GM18951 (cell line): ENCODE data around the gene RTL10.

Source experiments
- POLR2A ChIP-seq: IDR thresholded peaks from 4 replicates; pipeline ENCODE4 v1.6.1; 2011; ENCODE audit warnings: mild to moderate bottlenecking; ENCODE audit not compliant: insufficient read length, insufficient read depth; ENCODE audit errors: extremely low read depth
- in situ Hi-C: fragments of 300-500 bp; cut with MboI; formaldehyde crosslinking; loops from one replicate; pipeline ENCODE4 v1.12.0; 2022; ENCODE audit warnings: low sequenced_read_pairs, mixed read lengths, inconsistent platforms; ENCODE audit not compliant: unreplicated experiment

Gene RTL10

DNA sequence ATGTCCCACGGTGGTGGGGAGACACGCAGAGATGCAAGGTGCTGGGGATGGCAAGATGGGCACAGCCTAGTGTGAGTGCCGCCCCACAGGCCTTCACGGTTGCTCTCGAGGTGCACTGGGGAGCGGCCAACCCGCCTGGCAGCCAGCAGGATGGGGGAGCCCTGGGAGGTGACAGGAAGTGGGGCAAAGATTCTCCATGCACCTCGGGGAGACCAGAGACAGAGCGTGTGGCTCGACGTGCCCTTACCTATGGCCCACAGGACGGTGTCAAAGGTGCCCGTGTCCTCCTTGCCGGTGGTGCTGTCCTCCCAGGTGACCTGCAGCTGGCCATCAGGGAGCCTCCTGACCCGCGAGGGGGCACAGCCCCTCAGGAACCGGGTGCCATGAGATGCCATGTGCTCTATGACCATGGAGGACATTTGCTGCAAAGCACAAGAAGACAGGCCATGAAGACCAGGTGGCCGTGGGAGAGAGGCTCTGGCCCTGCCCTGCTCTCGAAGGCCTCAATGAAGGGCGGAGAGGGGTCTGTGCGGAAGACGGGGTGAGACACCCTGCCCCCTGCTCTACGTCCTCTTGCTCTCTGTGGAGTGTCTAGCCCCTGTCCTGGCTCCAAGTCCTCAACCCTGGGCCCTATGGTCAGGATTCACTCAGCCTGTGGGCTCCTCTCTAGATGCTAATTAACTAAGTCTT lies 40.6 kb upstream of the RTL10 start:
- in situ Hi-C loops, result no loop called here
- no peak for TF ChIP-seq POLR2A

DNA sequence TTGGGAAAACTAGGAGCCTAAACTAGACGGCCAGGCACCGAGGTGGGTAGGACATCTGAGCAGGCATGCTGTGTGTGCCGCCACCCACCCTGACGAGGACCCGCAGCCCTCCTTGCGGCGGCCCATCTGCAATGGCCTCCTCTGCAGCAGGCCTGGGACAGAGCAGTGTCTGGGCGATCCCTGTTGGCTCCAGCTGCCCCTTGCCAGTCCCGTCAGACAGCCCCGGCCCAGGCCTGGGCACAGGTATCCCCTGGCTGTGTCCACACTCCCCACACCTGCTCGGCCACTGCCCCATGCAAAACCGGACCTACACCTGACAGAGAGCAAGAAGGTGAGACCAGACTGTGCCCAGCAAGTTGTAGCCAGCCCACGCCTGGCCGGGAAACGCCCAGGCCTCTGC lies 38.7 kb upstream of the RTL10 start:
- in situ Hi-C loops, result no loop called here
- no peak for TF ChIP-seq POLR2A

DNA sequence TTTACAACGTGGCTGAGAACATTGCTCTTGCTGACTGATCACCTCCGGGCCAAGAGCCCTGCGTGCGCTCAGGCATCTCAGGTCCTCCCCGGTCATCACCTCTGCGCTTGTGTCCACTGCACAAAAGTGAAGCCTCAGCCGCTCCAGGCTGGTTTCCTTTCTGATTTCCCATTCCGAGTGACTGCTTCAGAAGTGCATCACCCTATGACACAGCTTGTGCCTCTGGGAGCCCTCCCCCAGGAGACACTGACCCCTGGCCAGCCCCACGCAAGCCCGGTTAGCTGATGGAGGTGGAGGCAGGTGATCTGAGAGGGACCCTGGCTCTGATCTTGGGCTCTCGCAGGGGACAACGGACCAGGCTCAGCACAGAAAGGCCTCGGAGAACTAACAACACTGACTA lies 38.3 kb upstream of the RTL10 start:
- no peak for TF ChIP-seq POLR2A
- in situ Hi-C loops, result no loop called here

DNA sequence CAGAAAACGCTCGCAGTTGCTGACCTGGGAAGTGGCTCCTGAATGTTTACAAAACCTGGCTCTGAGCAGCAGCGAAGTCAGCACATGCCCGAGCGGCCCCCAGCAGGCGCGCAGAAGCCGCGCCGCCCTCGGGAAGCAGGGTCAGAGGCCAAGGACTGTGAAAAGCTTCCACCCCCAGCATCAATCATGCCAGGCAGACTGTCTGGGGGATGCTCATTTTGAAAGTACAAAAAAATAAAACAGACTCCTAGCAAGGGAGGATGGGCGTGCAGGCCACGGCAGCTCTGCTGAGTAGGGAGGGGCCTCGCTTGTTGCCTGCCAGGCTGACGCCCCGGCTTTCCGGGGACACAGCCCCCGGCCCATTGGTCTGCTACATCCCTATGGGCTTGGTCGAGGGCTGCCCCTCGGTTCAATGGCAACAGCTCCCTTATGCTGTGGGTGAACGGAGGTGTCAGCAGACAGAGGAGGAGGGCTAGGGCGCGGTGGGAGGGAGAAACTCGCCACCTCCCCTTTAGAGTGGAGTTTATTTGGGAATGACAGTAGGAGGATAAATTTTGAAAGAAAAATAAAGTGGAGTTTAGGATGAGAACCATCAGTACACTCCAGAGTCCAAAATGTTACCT lies 37.7 kb upstream of the RTL10 start:
- no peak for TF ChIP-seq POLR2A
- in situ Hi-C loops, result no loop called here

DNA sequence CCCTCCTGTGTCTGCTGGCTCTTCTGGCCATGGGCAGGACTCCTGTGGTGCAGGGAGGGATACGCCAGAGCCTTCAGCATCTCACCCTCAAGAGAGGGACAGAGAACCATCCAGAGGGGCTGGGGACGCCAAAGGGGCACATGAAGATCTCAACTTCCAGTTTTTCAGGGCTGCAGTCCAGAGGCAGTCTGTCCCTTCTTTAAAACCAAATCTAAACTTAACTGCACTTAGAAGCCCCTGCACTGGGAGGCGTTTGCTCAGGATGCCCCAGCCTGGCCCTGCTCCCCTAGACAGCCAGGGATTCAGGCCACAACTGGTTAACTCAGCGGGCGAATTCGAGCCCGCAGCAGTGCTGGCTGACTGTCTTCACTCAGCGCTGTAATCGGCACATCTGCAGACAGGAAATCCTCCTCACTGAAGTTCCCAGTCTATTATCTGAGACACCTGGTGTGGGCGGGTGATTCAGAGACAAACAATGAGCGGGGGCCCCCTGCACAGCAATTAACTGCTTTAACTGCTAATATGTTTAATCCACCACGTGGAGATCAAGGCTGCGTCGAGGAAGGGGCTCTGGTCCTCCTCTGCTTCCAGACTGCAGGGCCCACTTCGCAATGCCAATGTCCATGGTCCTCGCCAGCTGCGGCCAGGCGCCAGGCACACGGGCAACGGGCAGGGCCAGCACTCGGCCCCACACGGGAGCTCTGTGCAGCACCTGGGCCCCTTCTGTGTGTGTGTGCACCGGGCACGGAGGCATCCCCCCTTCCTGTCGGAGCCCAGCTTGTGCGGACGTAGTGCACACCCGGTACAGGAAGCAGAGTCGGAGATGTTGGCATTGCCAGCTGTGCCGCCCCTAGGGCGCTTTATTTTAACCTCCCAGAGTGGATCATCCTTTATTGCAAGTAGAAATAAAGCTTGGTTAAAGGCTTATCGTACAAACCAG lies 36.9 kb upstream of the RTL10 start:
- TF ChIP-seq POLR2A, result peak; percentile 15
- in situ Hi-C loops, result no loop called here

DNA sequence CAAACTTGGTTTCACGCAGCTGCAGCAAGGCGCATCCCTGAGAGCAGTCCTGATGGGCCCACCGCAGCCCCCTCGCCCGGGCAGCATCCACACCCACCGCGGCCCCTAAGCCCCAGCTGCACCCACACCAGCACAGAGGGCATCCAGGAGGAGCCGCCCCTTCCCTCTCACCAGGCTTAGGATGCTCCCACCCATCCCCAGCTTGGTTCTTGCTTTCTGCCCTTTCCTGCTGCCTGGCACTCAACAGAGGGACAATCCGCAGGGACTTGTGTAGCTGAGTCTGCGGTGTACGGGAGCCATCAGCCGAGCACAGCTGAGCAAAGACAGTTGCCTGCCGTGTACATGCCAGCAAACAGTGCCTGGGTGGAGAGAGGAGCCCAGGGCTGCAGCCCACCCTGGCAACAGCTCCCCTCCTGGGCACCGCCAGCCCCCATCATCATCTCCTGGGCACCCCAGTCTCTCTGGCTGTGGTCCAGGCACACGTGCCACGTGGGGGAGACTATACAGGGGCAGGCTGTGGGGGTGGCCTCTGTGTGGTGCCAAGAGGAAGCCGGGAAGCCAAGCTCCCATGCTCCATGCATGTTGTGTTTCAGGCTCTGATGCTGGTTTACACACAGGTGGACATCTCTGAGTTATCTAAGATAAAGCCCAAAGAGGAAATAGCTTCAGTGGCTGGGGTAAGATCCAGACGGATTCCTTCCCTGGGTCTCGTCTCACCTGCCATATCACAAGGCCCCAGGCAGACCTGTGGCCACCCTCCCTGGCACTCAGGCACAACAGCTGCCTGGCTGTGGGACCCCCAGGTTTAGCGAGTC lies 36.0 kb upstream of the RTL10 start:
- in situ Hi-C loops, result no loop called here
- TF ChIP-seq POLR2A, result no peak

DNA sequence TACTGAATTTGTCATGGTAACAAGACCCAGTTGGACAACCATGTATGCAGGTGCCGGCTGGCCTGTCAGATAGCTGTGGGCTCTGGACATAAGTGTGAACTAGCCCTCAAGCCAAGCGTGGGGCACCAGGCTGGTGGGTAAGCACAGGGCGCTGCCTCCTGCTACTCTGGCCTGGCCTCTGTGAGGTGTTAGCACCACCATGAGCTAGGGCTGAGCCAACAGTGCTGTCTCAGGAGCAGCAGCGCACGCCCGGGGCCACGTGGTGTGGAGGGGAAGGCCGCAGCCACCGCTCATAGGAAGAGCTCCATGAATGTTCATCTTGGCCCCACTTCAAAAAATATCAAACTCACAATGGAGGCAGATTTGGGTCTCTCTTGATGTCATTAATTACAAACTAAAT lies 35.3 kb upstream of the RTL10 start:
- TF ChIP-seq POLR2A, result no peak
- in situ Hi-C loops, result no loop called here

DNA sequence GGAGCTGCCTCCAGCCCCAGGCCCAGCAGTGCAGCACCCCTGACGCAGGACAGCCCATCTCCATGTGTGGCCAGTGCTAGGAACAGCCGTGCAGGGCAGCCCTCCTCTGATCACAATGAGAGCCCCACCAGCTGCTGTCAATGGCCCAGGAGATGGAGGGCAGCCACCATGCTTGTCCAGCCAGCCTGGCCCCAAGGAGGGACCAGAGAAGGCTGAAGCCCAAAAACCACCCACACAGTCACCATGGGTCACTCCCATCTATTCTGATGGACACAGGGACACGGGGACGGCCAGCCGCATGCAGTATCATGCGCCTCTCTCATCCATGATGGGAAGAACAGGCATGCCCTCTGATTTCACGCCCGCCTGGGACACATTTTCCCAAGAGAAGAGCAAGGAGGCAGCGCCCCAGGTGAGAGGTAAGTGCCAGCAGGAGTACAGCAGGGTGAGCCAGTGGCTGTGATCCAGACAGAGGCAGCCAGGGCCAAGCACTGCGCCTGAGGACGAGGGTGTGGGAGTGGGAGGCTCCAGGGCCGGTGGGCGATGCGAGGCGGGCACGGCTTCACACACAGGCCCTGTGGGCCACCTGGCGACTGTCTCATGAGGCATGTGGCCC lies 33.6 kb upstream of the RTL10 start:
- no peak for TF ChIP-seq POLR2A
- in situ Hi-C loops, result no loop called here

DNA sequence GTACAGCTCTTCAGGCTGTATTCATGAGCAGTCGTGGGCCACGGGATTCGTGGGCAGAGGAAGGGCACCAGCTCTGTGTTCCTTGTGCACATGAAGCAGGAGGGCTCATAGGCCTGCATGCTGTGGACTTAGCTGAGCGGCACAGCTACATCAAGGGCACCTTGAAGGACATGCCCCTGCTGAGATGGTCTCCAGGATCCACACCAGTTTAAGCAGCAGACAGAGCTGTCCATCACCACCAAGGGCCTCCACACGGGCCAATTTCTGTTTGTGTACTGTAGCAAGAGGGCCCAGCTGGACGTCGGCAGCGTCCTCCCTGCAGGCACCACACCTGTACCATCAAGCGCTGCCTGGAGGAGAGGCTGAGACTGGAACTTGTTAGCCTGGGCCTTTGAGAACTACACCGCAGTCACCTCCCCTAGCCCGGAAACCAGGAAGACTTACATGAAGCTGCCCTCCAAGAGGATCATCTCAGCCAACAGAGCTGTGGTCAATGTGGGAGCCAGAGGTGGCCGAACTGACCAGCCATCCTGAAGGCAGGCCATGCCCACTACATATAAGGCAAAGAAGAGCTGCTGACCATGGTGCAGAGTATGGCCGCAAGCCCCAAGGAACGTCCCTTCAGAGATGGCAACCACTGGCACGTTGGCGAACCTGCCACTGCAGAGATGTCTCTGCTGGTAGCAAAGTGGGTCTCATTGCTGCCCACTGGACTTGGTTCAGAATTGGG lies 32.7 kb upstream of the RTL10 start:
- TF ChIP-seq POLR2A, result no peak
- in situ Hi-C loops, result no loop called here

DNA sequence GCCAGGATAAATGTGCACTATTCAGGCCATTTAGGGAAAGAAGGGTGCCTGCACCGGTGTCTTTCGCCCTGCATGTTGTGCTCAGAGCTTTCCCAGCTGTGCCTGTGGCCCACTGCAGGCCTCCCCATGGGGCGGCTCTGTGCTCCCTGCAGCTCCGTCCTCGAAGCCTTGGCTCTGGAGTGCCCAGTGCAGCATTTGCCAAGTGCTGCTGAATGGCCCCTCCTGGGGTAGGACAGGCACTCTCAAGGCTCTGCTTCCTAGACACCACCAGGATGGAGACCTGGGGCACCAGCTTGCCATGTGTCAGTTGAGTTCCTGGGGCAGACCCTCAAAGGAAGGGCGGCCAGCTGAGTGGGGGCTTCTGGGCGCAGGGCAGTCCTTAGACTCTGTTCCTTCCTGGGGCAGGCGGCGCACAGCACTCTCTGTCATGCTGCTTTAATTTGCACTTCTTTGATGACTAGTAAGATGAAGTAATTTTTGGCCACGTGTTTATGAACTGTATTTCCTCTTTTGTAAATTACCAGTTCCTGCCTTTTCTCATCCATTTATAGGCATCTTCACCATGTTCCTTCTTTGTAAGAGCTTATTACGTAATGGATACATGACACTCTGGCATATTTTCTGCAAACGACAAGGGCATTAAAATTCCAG lies 32.1 kb upstream of the RTL10 start:
- no peak for TF ChIP-seq POLR2A
- in situ Hi-C loops, result no loop called here

DNA sequence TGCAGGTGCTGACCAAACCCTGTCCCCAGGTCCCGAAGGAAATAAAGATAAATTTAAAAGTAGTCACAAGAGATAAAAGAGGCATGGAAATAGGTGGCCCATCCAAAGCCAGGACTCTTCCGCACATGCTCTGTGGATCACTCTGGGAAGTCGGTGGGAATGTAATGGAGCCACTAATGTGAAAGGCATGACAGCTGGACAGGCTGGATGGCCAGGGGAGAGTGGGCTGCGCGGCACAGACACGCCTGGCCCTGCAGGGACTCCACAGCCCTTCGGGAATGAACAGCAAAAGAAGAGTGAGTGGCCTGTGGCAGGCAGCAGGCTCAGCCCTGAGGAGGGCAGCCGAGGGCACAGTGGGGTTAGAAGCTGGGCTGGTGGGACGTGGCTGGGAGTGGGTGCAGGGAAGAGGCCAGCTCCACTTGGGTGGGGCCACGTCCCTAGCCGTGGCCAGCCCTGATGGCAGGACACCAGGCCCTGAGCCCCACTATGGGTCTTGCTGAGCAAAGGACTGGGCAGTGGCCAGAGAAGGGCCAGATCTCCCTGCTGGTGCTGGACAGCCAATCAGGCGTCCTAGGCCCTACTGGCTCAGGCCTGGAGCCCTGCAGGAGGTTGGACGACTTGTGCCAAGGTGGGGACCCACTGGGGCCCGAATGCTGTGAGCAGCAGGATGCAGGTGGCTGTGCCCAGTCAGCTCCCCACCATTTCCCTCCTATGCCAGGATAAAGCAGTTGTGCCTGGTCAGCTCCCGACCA lies 31.3 kb upstream of the RTL10 start:
- TF ChIP-seq POLR2A, result no peak
- in situ Hi-C loops, result no loop called here
